GM19043 (cell line): ENCODE results near the gene GOLGA7B.
A peak's percentile ranks its signal among the peaks of the same experiment; 100 is the strongest.

Experiments
- ATAC-seq: cut with Tn5 transposase; IDR thresholded peaks from one replicate; pipeline ENCODE4 v1.9.1; 2021; ENCODE audit warnings: low read depth; ENCODE audit not compliant: unreplicated experiment

The GOLGA7B gene

GRCh38 chr10:97866524-97867219, 17.0 kb downstream of the GOLGA7B start:
- no peak for ATAC-seq

- no peak for ATAC-seq
These were observed 17.7 kb downstream of the GOLGA7B start for GRCh38 chr10:97867220-97867800.

- no peak for ATAC-seq
These were observed 18.6 kb downstream of the GOLGA7B start for GRCh38 chr10:97868134-97868685.

GRCh38 chr10:97869091-97870042, 19.7 kb downstream of the GOLGA7B start:
- ATAC-seq = peak; percentile 92

- no peak for ATAC-seq
These were observed 21.3 kb downstream of the GOLGA7B start for GRCh38 chr10:97870990-97871389.

GRCh38 chr10:97873569-97873968, 23.9 kb downstream of the GOLGA7B start:
- ATAC-seq = no peak

- ATAC-seq = no peak
These were observed 24.7 kb downstream of the GOLGA7B start for GRCh38 chr10:97874332-97874731.

GRCh38 chr10:97875391-97875790, 25.7 kb downstream of the GOLGA7B start:
- no peak for ATAC-seq

- no peak for ATAC-seq
These were observed 26.8 kb downstream of the GOLGA7B start for GRCh38 chr10:97876402-97876801.

GRCh38 chr10:97879241-97879640, 29.6 kb downstream of the GOLGA7B start:
- no peak for ATAC-seq

GRCh38 chr10:97880109-97880508, 30.5 kb downstream of the GOLGA7B start:
- ATAC-seq = no peak

GRCh38 chr10:97882142-97883091, 32.8 kb downstream of the GOLGA7B start:
- ATAC-seq = no peak

- ATAC-seq = no peak
These were observed 33.4 kb downstream of the GOLGA7B start for GRCh38 chr10:97883092-97883485.

- no peak for ATAC-seq
These were observed 36.6 kb downstream of the GOLGA7B start for GRCh38 chr10:97886286-97886685.

- no peak for ATAC-seq
These were observed 37.8 kb downstream of the GOLGA7B start for GRCh38 chr10:97887399-97887798.

GRCh38 chr10:97888134-97888533, 38.5 kb downstream of the GOLGA7B start:
- ATAC-seq = no peak

- ATAC-seq = no peak
These were observed 39.1 kb downstream of the GOLGA7B start for GRCh38 chr10:97888641-97889262.

GRCh38 chr10:97889461-97890265, 40.0 kb downstream of the GOLGA7B start:
- ATAC-seq = no peak
